HepG2 (cell line): ENCODE measurements around the gene CDC37L1. TPM values are rescaled to one million over a fixed set of nuclear protein-coding genes. Genes with fewer than 3 reads are reported as not detected.

Experiments
- AKNA ChIP-seq: sonication (generic); formaldehyde crosslinking; IDR thresholded peaks from 2 replicates; pipeline ENCODE4 v1.4.0; 2020; ENCODE audit warnings: missing genetic modification reagents, borderline replicate concordance
- ARNT ChIP-seq: fragments of 450-650 bp; IDR thresholded peaks from 2 replicates; pipeline ENCODE4 v1.6.1; 2017
- CEBPB ChIP-seq: IDR thresholded peaks from 2 replicates; pipeline ENCODE4 v1.6.1; 2011; ENCODE audit warnings: low read depth, low read length, improper control_type of control experiment, borderline replicate concordance
- FIP1L1 ChIP-seq: fragments of 200-400 bp; formaldehyde crosslinking; IDR thresholded peaks from 2 replicates; pipeline ENCODE4 v1.6.1; 2018; ENCODE audit warnings: low read depth, mild to moderate bottlenecking, low read length, moderate library complexity, borderline replicate concordance; ENCODE audit not compliant: insufficient read depth
- FOXC1 ChIP-seq: sonication (generic); formaldehyde crosslinking; IDR thresholded peaks from 2 replicates; pipeline ENCODE4 v1.8.0; 2022; ENCODE audit warnings: mild to moderate bottlenecking, missing genetic modification reagents, borderline replicate concordance
- FOXK1 ChIP-seq: sonication (generic); formaldehyde crosslinking; IDR thresholded peaks from 2 replicates; pipeline ENCODE4 v1.4.0; 2020; ENCODE audit warnings: low read depth, missing genetic modification reagents, borderline replicate concordance
- HIVEP1 ChIP-seq: sonication (generic); formaldehyde crosslinking; IDR thresholded peaks from 2 replicates; pipeline ENCODE4 v1.4.0; 2020; ENCODE audit warnings: mild to moderate bottlenecking, missing genetic modification reagents
- HOXA3 ChIP-seq: sonication (generic); formaldehyde crosslinking; IDR thresholded peaks from 2 replicates; pipeline ENCODE4 v1.5.0; 2020; ENCODE audit warnings: missing genetic modification reagents
- KAT2B ChIP-seq: fragments of 150-350 bp; IDR thresholded peaks from 2 replicates; pipeline ENCODE4 v1.6.1; 2014; ENCODE audit warnings: low read depth, low read length, borderline replicate concordance
- KDM5B ChIP-seq: sonication (generic); formaldehyde crosslinking; IDR thresholded peaks from 2 replicates; pipeline ENCODE4 v1.4.0; 2020; ENCODE audit warnings: missing genetic modification reagents, mild to moderate bottlenecking, borderline replicate concordance
- MBD4 ChIP-seq: IDR thresholded peaks from 2 replicates; pipeline ENCODE4 v1.6.1; 2012; ENCODE audit warnings: low read length, inconsistent platforms, borderline replicate concordance
- MYNN ChIP-seq: sonication (generic); formaldehyde crosslinking; IDR thresholded peaks from 2 replicates; pipeline ENCODE4 v1.4.0; 2020; ENCODE audit warnings: mild to moderate bottlenecking, low read depth, missing genetic modification reagents
- POLR2A ChIP-seq, 2 experiments: IDR thresholded peaks; 2 replicates each; pipeline ENCODE4 v1.6.1; 2011; ENCODE audit warnings: low read depth in 2 of 2, low read length in 2 of 2, mild to moderate bottlenecking in 1 of 2, moderate library complexity in 1 of 2; ENCODE audit not compliant: insufficient read depth in 1 of 2
- ZBED4 ChIP-seq: sonication (generic); formaldehyde crosslinking; IDR thresholded peaks from 2 replicates; pipeline ENCODE4 v1.4.0; 2020; ENCODE audit warnings: missing genetic modification reagents, borderline replicate concordance
- ZBTB39 ChIP-seq: sonication (generic); formaldehyde crosslinking; IDR thresholded peaks from 2 replicates; pipeline ENCODE4 v1.5.0; 2020; ENCODE audit warnings: missing genetic modification reagents
- ZNF784 ChIP-seq: sonication (generic); formaldehyde crosslinking; IDR thresholded peaks from 2 replicates; pipeline ENCODE4 v1.5.1; 2020; ENCODE audit warnings: missing genetic modification reagents, mild to moderate bottlenecking, borderline replicate concordance
- polyA plus RNA-seq, 8 experiments: library from polyadenylated mRNA; depleted of rRNA in 3 of 8; stranded (reverse) in 7 of 8; unstranded in 1 of 8; fragments of >200 nt; fragmentation: Illumina TruSeq in 4 of 8; extraction: Trizol in 4 of 8; gene quantifications; 2 replicates each; pipeline versions ENCODE4 v1.2.1 to v1.2.3, GENCODE V29; 2011 to 2016; ENCODE audit warnings: low read depth in 4 of 8, missing spikeins in 1 of 8, mixed read lengths in 1 of 8; ENCODE audit not compliant: insufficient read depth in 1 of 8
- total RNA-seq, 5 experiments: library from RNA; depleted of rRNA; stranded (reverse); fragments of >200 nt; fragmentation: Illumina TruSeq; extraction: Trizol; gene quantifications; 2 replicates each; pipeline ENCODE4 v1.2.3, GENCODE V29; 2016; ENCODE audit warnings: low read depth in 1 of 5

The CDC37L1 gene
- total and polyA plus RNA-seq, 2 of the 13 experiments (the other 11 are each of a cell fraction or from before 2014, with no cell fraction given), result 5.5 to 17.0 TPM

GRCh38 chr9:4679268-4680172, at the start of gene CDC37L1 (continued):
- no peak for TF ChIP-seq ZBTB39
- TF ChIP-seq FOXK1, result peak; percentile 84; the same call in 1 of the 2 replicates
- peak; percentile 9; the same call in 1 of the 2 replicates for TF ChIP-seq CEBPB
- peak; percentile 71; the same call in 1 of the 2 replicates for TF ChIP-seq ZBED4
- no peak for TF ChIP-seq MBD4
- peak; percentile 94 for TF ChIP-seq HOXA3 (CRISPR knock-in tag)
- no peak for TF ChIP-seq KAT2B
- TF ChIP-seq FOXC1, result peak; percentile 58; the same call in 1 of the 2 replicates
- TF ChIP-seq FIP1L1, result no peak
- TF ChIP-seq ZNF784 (CRISPR knock-in tag), result no peak; the same call in 1 of the 2 replicates
- no peak for TF ChIP-seq ARNT
- TF ChIP-seq HIVEP1 (CRISPR knock-in tag), result peak; percentile 55; the same call in 1 of the 2 replicates
- TF ChIP-seq MYNN (CRISPR knock-in tag), result no peak; the same call in 1 of the 2 replicates
- TF ChIP-seq POLR2A (IDR thresholded peaks at IDR 0.05; ENCODE audit: insufficient read depth in 1 of 2, low read depth in 2 of 2, low read length in 2 of 2), result peak; percentile 93 to 95
- TF ChIP-seq KDM5B (CRISPR knock-in tag), result 0 out of 2 replicates have a peak, but pooled peaks have one; percentile 54
- peak; percentile 54; the same call in 1 of the 2 replicates for TF ChIP-seq AKNA (CRISPR knock-in tag)
